ENCODE results near the gene IPMK.

IPMK gene

DNA sequence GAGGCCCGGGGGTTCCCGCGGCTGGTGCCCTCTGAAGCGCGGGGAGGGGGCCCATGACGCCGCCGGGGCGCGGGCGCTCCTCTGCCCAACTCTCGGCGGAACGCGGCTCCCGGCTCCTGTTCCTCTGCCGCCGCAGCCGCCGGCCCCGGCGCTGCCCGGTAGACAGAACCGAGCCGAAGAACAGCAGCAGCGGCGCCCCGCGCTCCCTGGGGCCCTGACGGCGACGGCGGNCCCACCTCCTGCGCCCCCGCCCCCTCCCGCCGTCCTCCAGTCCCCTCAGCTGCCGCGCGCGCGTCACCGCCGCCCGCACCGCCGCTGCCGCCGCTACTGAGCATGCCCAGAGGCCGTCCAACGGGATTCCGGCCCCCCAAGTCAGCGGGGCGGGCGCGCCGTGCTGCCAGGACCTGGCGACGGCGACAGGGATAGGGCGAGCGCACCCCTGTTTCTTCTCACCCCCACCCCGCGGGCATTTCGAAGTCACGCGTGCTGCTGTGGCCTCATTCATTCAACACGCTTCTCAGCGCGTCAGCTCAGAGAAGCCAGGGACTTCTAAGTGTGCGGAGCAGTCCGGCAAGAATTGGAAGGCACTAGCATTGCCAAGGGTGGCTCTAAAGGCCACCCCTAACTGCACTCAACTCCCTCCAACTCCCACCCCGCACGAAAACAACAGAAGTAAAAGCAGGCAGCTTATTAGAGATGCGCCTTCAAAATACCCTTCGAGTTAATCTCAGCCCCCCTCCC is at the start of gene IPMK:
IPMK (minus strand) TSS at position 182 of the 741 bp plus-strand sequence. CDS start 283 bp downstream, outside the sequence.
- H3K4me1 Mint-ChIP-seq, result peaks cover 16% of the 10 kb centered on the region
- H3K36me3 Mint-ChIP-seq, result no peaks in the 10 kb centered on the region
- DNase-seq (ENCODE audit: low spot score in 2 of 2), result peak; percentile 96 to 98

DNA sequence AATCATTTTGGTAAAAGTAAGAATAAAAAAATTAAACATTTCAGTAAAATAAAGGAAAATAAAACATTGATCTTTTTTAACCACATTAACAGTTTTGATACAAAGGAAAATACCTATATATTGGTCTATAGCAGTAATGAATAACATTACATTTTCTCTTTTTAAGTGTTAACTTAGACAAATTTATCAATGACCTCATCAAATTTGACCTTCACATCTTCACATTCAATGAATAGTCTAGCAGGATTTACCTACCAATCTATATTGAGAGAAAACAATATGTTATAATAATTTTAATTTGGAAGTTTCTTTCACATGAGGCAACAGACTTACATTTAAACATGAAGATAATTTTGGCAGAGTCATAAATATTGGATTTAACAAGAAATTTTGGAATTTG is 49.2 kb upstream of the IPMK start:
- no peak for ATAC-seq (ENCODE audit: low read depth)
- H3K27ac Mint-ChIP-seq, result no peak overlapping the region
- no peaks in the 10 kb centered on the region for H3K4me1 Mint-ChIP-seq

More for the DNA sequence above, at the start of gene IPMK:
- Mint-ChIP-seq H3K27me3 (no peaks in the 10 kb centered on the region), H3K9me3 (no peaks in the 10 kb centered on the region), H3K27ac (peak within 1 kb of the TSS; percentile 100), H3K4me3 (peak within 1 kb of the TSS; percentile 98)
- ATAC-seq (ENCODE audit: low read depth), result peak; percentile 62

DNA sequence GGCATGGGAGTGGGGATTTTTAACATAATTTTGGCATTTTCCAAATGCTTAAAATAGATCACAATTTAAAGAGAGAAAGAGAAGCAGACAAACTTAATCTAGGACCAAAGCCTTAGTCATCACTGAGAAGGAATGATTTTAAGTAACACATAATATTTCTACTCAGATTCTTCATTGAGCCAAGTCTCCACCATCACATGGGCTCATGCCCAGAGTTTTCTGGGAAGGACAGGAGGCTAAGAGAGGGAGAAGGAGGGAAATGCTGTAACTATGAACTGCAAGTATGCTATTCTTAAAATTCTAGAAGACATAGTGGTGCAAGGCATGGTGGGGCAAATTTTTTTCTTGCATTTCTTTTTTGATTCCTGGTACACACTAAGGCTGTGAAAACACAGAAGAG is 43.3 kb upstream of the IPMK start:
- DNase-seq (ENCODE audit: low spot score in 2 of 2) (no peak), ATAC-seq (ENCODE audit: low read depth) (no peak)
- peaks cover 7% of the 10 kb centered on the region for H3K27me3 Mint-ChIP-seq
- H3K27ac Mint-ChIP-seq, result no peak overlapping the region
- no peak overlapping the region for H3K4me3 Mint-ChIP-seq
- no peaks in the 10 kb centered on the region for H3K9me3 Mint-ChIP-seq
- no peaks in the 10 kb centered on the region for H3K4me1 Mint-ChIP-seq
- H3K36me3 Mint-ChIP-seq, result no peaks in the 10 kb centered on the region

More for the DNA sequence above, 49.2 kb upstream of the IPMK start:
- Mint-ChIP-seq H3K36me3 (no peaks in the 10 kb centered on the region), H3K27me3 (no peaks in the 10 kb centered on the region), H3K4me3 (no peak overlapping the region), H3K9me3 (no peaks in the 10 kb centered on the region)
- DNase-seq (ENCODE audit: low spot score in 2 of 2), result no peak

DNA sequence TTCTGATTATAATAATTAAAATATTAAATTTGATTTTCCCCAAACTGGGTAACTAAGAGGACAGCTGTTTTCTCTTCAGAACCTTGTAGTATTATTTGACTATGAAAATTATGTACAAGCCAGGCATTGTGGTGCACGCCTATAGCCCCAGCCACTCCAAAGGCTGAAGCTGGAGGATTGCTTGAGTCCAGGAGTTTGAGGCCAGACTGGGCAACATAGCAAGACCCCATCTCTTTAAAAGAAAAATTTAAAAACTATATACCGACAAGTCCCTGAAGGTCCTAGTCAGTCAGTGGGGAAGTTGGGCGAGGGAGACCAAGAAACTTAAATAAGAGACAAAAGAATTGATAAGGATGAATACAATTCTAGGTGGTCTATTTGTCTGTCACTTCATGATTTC is 40.0 kb upstream of the IPMK start:
- H3K4me3 Mint-ChIP-seq, result no peak overlapping the region
- no peaks in the 10 kb centered on the region for H3K9me3 Mint-ChIP-seq
- H3K4me1 Mint-ChIP-seq, result no peaks in the 10 kb centered on the region
- DNase-seq (ENCODE audit: low spot score in 2 of 2) (no peak), ATAC-seq (ENCODE audit: low read depth) (no peak)
- no peaks in the 10 kb centered on the region for H3K36me3 Mint-ChIP-seq
- no peak overlapping the region for H3K27ac Mint-ChIP-seq
- H3K27me3 Mint-ChIP-seq, result peaks cover 14% of the 10 kb centered on the region

DNA sequence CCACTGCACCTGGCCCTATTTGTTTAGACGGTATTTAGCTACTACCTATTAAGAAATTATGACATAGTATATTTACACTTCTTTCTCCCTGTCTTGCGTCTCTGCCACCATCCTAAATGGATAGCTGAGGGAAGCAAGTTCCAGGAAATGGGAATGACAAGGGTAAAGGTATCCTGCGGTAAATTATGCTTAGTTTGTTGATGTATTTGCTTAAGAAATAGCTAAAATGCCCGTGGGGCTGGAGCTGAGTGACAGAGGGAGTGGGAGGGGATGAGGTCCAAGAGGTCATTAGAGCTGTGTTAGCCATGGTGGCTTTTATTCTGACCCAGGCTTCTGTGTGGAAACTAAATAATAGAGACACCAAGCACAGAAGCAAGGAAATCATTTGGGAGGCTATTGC is 38.1 kb upstream of the IPMK start:
- no peaks in the 10 kb centered on the region for H3K4me1 Mint-ChIP-seq
- H3K4me3 Mint-ChIP-seq, result no peak overlapping the region
- no peaks in the 10 kb centered on the region for H3K9me3 Mint-ChIP-seq
- H3K36me3 Mint-ChIP-seq, result no peaks in the 10 kb centered on the region
- DNase-seq (ENCODE audit: low spot score in 2 of 2) (no peak), ATAC-seq (ENCODE audit: low read depth) (no peak)
- peaks cover 14% of the 10 kb centered on the region for H3K27me3 Mint-ChIP-seq
- H3K27ac Mint-ChIP-seq, result no peak overlapping the region

DNA sequence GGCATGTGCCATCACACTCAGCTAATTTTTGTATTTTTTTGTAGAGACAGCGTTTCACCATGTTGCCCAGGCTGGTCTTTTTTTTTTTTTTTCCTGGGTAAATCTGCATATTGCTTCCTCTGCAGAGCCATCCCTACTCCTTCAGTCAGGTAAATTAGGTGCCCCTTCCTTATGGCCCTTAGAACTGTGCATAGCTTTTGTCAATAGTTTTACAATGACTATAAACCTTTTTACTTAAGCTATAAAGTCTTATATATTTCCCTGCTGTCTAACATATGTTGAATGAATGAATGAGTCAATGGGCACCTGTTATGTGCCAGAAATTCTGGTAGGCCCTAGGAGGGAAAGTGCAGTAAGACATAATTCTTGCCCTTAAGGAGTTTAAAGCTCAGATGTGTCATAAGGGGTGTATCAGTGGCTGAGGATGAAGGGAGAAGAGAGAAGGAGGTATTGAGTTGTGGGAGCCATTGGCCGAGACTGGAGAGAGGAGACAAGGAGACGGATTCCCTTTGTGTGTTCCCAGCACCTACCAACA is 36.5 kb upstream of the IPMK start:
- H3K27ac Mint-ChIP-seq, result no peak overlapping the region
- no peaks in the 10 kb centered on the region for H3K4me1 Mint-ChIP-seq
- H3K9me3 Mint-ChIP-seq, result no peaks in the 10 kb centered on the region
- DNase-seq (ENCODE audit: low spot score in 2 of 2) (no peak), ATAC-seq (ENCODE audit: low read depth) (no peak)
- H3K4me3 Mint-ChIP-seq, result no peak overlapping the region
- peaks cover 9% of the 10 kb centered on the region for H3K27me3 Mint-ChIP-seq
- H3K36me3 Mint-ChIP-seq, result no peaks in the 10 kb centered on the region

DNA sequence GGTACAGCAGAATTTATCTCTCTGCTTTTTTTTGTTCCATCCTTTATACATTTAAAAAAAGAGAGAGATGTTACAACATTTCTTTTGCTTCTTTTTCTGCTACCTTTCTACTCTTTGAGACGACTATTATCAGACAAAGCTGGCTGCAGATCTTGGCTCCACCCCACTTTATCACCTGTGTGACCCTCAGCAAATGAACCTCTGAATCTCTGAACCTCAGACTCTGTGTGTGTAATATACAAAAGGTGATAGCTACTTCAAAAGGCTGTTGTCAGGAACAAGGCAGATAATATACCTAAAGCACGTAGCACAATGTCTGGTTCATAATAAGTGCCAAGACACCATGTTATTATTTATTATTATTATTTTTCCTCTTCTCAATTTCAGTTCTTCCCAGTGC is 34.6 kb upstream of the IPMK start:
- peaks cover 9% of the 10 kb centered on the region for H3K27me3 Mint-ChIP-seq
- no peaks in the 10 kb centered on the region for H3K9me3 Mint-ChIP-seq
- H3K4me1 Mint-ChIP-seq, result no peaks in the 10 kb centered on the region
- no peak overlapping the region for H3K27ac Mint-ChIP-seq
- no peak for ATAC-seq (ENCODE audit: low read depth)
- no peaks in the 10 kb centered on the region for H3K36me3 Mint-ChIP-seq
- H3K4me3 Mint-ChIP-seq, result no peak overlapping the region
- DNase-seq (ENCODE audit: low spot score in 2 of 2), result no peak

DNA sequence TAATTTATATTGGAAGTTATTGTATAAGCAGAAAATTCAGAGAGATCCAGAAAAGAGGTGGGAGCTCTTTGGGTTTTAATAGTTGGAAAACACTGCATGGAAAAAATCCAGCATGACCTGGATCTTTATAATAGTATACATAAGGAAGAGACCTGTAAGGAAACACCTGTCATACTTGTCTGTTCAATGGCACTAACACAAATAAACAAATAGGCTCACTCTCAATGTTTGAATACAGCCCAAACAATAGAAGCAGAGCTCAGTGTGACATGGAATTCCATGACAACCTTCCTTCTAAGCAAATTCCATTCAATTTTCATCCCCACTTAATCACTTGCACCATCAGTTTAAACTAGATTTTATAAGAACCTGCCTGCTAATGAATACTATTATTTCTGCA is 33.0 kb upstream of the IPMK start:
- H3K4me1 Mint-ChIP-seq, result no peaks in the 10 kb centered on the region
- no peak overlapping the region for H3K4me3 Mint-ChIP-seq
- no peaks in the 10 kb centered on the region for H3K36me3 Mint-ChIP-seq
- no peak for DNase-seq (ENCODE audit: low spot score in 2 of 2)
- peaks cover 6% of the 10 kb centered on the region for H3K27me3 Mint-ChIP-seq
- no peaks in the 10 kb centered on the region for H3K9me3 Mint-ChIP-seq
- ATAC-seq (ENCODE audit: low read depth), result no peak
- no peak overlapping the region for H3K27ac Mint-ChIP-seq

DNA sequence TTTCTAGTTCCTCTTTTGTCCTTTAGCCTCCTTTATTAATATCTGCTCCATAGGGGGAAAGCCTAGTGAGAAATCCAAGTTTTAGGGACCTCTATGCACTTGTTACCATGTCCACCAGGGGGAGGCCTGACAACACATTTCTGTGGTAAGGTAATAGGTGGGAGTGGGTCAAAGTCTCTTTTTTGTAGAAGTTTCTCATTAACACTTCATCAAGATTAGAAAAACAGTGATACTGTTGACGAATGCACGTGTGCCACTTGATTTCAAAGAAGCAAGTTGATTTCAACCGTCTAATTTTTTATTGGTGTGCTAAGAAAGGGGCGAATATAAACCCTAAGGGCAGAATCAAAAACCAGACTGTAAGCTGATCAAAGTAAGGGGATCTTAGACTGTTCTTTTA is 31.9 kb upstream of the IPMK start:
- DNase-seq (ENCODE audit: low spot score in 2 of 2) (peak; percentile 57 to 60), ATAC-seq (ENCODE audit: low read depth) (peak; percentile 93)
- Mint-ChIP-seq H3K9me3 (no peaks in the 10 kb centered on the region), H3K36me3 (no peaks in the 10 kb centered on the region), H3K27me3 (peaks cover 6% of the 10 kb centered on the region), H3K4me1 (no peaks in the 10 kb centered on the region), H3K27ac (no peak overlapping the region), H3K4me3 (no peak overlapping the region)

DNA sequence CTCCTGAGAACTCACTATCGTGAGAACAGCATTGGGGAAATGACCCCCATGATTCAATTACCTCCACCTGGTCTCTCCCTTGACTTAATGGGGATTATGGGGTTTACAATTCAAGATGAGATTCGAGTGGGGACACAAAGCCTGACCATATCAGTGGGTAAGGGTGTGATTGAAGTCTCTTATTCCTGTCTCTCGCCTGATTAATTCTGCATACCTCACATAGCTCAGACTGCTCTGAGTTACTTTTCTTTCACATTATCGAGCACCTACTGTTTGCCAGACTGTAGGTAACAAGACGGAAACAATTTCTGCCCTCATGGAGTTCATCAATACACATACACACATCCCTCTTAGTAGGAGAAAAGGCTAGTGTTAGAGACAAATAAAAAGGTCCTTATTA is 26.3 kb upstream of the IPMK start:
- no peaks in the 10 kb centered on the region for H3K36me3 Mint-ChIP-seq
- peak overlapping the region; percentile 63 for H3K27ac Mint-ChIP-seq
- ATAC-seq (ENCODE audit: low read depth), result no peak
- H3K27me3 Mint-ChIP-seq, result no peaks in the 10 kb centered on the region
- peaks cover 2% of the 10 kb centered on the region for H3K4me1 Mint-ChIP-seq
- H3K4me3 Mint-ChIP-seq, result no peak overlapping the region
- no peak for DNase-seq (ENCODE audit: low spot score in 2 of 2)
- no peaks in the 10 kb centered on the region for H3K9me3 Mint-ChIP-seq

DNA sequence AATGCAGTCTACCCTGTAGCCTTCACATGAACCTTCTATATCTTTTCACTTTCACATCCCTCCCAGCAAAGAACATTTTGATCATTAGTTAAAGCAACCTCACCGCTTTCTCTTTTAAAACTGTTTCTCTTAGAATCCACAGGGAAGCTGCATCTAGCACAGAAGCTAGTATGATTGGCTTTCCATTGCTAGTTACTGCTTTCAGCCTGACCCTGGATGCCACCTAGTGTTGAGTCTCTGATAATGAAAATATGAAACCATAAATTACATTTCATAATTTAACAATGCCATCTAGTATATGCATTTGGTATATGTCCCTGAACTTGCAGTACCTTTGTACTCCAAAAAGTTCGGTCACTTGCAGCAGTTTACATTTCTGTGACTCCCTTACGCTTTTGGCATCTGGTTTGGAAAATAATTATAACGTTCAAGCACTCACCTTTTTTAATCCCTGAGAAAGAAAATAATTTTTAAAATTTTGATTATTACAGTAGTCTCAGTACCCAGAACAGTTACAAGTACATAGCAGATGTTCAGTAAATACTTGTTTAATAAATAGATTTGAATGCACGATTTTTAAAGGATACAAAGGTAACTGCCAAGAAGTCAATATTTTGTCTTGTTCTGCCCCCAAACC is 24.0 kb upstream of the IPMK start:
- Mint-ChIP-seq H3K4me1 (peaks cover 2% of the 10 kb centered on the region), H3K36me3 (peaks cover 3% of the 10 kb centered on the region), H3K27ac (no peak overlapping the region), H3K4me3 (no peak overlapping the region), H3K27me3 (no peaks in the 10 kb centered on the region), H3K9me3 (no peaks in the 10 kb centered on the region)
- DNase-seq (ENCODE audit: low spot score in 2 of 2), result peak in 1 of 2 donors; percentile 42
- ATAC-seq (ENCODE audit: low read depth), result peak; percentile 79

DNA sequence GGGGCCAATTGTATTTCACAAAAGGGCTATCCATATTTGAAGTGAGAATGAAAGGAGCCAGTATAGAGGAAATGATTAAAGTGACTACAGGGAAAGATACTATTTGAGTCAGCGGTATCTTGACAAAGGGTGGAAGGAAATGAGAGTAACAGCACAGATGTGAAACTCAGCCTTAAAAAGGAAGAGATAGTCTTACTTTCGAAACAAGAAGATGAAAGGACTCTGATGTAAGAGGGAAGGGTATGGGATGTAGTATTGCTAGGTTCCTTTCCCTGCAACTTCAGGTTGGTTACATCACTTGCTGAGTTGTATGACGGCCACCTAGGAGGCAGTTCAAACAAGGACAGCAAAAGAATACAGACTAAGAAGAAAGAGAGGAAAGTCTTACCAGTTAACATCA is 14.9 kb upstream of the IPMK start:
- H3K4me3 Mint-ChIP-seq, result peak overlapping the region; percentile 61
- H3K36me3 Mint-ChIP-seq, result peaks cover 3% of the 10 kb centered on the region
- ATAC-seq (ENCODE audit: low read depth) (peak; percentile 98), DNase-seq (ENCODE audit: low spot score in 2 of 2) (peak in 1 of 2 donors; percentile 25)
- no peaks in the 10 kb centered on the region for H3K9me3 Mint-ChIP-seq
- H3K4me1 Mint-ChIP-seq, result peaks cover 13% of the 10 kb centered on the region
- peak overlapping the region; percentile 94 for H3K27ac Mint-ChIP-seq
- no peaks in the 10 kb centered on the region for H3K27me3 Mint-ChIP-seq

DNA sequence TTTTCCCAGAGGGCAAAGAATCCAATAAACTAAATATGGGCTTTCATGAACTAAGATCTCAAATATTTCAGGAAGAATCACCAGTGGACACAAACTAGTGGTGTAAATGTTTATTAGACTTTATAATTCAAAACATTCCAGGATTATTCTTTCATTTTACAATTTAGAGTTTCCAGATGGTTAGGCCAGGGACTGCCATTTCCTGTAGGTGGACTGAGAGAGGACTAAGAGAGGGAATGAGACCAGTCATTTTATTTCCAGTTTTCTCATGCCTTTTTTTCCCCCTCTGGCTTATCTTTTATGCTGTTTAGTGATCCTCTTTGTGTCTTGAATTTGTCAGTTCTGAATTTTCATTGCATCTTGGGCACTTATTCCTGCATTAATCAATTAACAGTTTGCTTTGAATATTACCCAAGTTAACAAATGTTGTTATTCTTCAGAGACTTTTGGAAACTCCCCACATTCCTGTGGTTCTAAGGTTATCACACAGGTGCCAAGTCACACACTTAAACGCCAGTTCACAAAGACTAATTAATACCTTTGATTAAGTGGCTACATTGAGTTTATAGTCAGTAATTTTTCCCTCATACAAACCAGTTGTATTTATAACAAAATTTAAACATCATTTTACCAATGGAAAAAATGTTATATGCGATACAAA is 13.5 kb upstream of the IPMK start:
- Mint-ChIP-seq H3K4me3 (no peak overlapping the region), H3K36me3 (peaks cover 2% of the 10 kb centered on the region), H3K4me1 (peaks cover 13% of the 10 kb centered on the region), H3K9me3 (no peaks in the 10 kb centered on the region), H3K27me3 (no peaks in the 10 kb centered on the region), H3K27ac (no peak overlapping the region)
- no peak for DNase-seq (ENCODE audit: low spot score in 2 of 2)
- ATAC-seq (ENCODE audit: low read depth), result no peak

DNA sequence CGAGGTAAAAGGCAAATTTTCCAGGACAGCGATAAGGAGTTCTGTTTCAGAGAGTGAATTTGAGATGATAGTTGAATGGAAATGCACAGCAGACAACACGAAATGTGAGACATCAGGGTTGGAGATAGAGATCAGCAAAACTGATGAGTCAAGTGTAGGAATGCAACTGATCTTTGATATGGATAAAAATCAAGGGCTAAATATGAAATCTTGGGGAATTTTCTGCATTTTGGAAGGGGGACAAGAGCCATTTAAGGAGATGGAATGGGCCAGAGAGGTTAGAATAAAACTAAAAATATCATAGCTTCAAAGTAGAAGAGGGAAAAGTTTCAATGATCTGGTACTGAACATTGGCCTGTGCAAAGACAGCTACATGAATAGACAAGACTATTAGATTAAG is 12.8 kb upstream of the IPMK start:
- H3K4me1 Mint-ChIP-seq, result peaks cover 13% of the 10 kb centered on the region
- peaks cover 2% of the 10 kb centered on the region for H3K36me3 Mint-ChIP-seq
- H3K9me3 Mint-ChIP-seq, result no peaks in the 10 kb centered on the region
- ATAC-seq (ENCODE audit: low read depth) (no peak), DNase-seq (ENCODE audit: low spot score in 2 of 2) (no peak)
- no peak overlapping the region for H3K4me3 Mint-ChIP-seq
- no peak overlapping the region for H3K27ac Mint-ChIP-seq
- no peaks in the 10 kb centered on the region for H3K27me3 Mint-ChIP-seq
